ENCODE measurements around the gene MAEA. TPM values are rescaled to one million over a fixed set of nuclear protein-coding genes. Genes with fewer than 3 reads are reported as not detected.

Gene MAEA
- total RNA-seq, 1 donor from 2014 or later: 74.0 TPM

DNA sequence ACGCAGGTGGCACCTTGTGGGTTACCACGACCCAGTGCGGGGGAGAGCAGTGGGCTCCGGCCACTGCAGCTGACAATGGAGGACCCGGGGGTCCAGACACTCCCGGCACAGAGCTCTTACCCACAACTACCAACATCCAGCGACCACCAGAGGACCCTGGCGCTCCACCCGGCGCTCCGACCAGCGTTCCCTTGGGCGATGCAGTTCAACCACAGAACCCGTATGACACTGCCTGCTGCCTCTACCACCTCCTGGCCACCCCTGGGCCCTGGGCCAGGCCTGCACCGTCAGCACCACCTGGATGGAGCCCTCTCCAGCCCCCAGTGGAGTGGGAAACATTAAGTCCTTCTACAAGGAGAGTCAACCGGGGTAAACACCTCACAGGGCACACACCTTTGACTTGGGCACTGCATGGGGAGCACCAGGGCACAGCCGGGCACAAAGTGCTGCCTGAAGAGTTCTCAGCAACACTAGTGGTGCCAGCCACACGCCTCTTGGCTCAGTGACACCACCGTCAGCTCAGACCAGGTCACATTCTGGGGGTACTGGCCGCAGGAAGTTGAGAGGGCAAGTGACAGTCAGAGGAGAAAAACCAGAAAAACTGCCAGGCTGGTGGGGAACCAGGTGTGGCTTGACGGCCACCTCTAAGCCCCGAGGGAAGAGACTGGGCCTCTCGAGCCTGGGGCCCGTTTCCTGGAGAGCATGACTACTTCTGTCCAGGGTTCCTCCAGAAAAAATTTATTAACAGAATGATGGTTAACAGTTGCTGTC is 43.4 kb upstream of the MAEA start:
- Mint-ChIP-seq H3K9me3 (no peaks in the 10 kb centered on the region), H3K4me1 (peaks cover 29% of the 10 kb centered on the region), H3K36me3 (ENCODE audit: low read depth) (peaks cover 15% of the 10 kb centered on the region), H3K27me3 (ENCODE audit: low read depth) (no peaks in the 10 kb centered on the region), H3K27ac (ENCODE audit: unreplicated experiment) (no peak overlapping the region), H3K4me3 (peak overlapping the region; percentile 85)
- TF ChIP-seq, protein P1, sequence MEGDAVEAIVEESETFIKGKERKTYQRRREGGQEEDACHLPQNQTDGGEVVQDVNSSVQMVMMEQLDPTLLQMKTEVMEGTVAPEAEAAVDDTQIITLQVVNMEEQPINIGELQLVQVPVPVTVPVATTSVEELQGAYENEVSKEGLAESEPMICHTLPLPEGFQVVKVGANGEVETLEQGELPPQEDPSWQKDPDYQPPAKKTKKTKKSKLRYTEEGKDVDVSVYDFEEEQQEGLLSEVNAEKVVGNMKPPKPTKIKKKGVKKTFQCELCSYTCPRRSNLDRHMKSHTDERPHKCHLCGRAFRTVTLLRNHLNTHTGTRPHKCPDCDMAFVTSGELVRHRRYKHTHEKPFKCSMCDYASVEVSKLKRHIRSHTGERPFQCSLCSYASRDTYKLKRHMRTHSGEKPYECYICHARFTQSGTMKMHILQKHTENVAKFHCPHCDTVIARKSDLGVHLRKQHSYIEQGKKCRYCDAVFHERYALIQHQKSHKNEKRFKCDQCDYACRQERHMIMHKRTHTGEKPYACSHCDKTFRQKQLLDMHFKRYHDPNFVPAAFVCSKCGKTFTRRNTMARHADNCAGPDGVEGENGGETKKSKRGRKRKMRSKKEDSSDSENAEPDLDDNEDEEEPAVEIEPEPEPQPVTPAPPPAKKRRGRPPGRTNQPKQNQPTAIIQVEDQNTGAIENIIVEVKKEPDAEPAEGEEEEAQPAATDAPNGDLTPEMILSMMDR (conservative IDR thresholded peaks at IDR 0.05): no peak
- DNase-seq (ENCODE audit: low read depth, low spot score): no peak

GRCh38 chr4:1246901-1247863 is 42.5 kb upstream of the MAEA start:
- peaks cover 29% of the 10 kb centered on the region for H3K4me1 Mint-ChIP-seq
- peak overlapping the region; percentile 85 for H3K4me3 Mint-ChIP-seq
- no peak for DNase-seq (ENCODE audit: low read depth, low spot score)
- peak overlapping the region; percentile 27 for H3K27ac Mint-ChIP-seq (ENCODE audit: unreplicated experiment)
- no peaks in the 10 kb centered on the region for H3K9me3 Mint-ChIP-seq
- H3K36me3 Mint-ChIP-seq (ENCODE audit: low read depth): peaks cover 23% of the 10 kb centered on the region
- TF ChIP-seq, protein P1 (conservative IDR thresholded peaks at IDR 0.05): no peak
- no peaks in the 10 kb centered on the region for H3K27me3 Mint-ChIP-seq (ENCODE audit: low read depth)

GRCh38 chr4:1247864-1248244 is 41.8 kb upstream of the MAEA start:
- peaks cover 29% of the 10 kb centered on the region for H3K4me1 Mint-ChIP-seq
- DNase-seq (ENCODE audit: low read depth, low spot score): no peak

GRCh38 chr4:1248245-1249147 is 41.2 kb upstream of the MAEA start, which contains the start of gene CTBP1:
TSS of gene CTBP1 (minus strand) at chr4:1249130. CDS start at chr4:1241331, 7,799 bp downstream.
- DNase-seq (ENCODE audit: low read depth, low spot score): peak; percentile 73
- peaks cover 33% of the 10 kb centered on the region for H3K36me3 Mint-ChIP-seq (ENCODE audit: low read depth)
- peak within 1 kb of the TSS; percentile 88 for H3K4me3 Mint-ChIP-seq
- peaks cover 28% of the 10 kb centered on the region for H3K4me1 Mint-ChIP-seq
- H3K27ac Mint-ChIP-seq (ENCODE audit: unreplicated experiment): no peak within 1 kb of the TSS
- no peaks in the 10 kb centered on the region for H3K27me3 Mint-ChIP-seq (ENCODE audit: low read depth)
- H3K9me3 Mint-ChIP-seq: peaks cover 7% of the 10 kb centered on the region
- TF ChIP-seq, protein P1 (conservative IDR thresholded peaks at IDR 0.05): no peak

More at GRCh38 chr4:1247864-1248244, 41.8 kb upstream of the MAEA start:
- no peaks in the 10 kb centered on the region for H3K27me3 Mint-ChIP-seq (ENCODE audit: low read depth)
- no peak overlapping the region for H3K27ac Mint-ChIP-seq (ENCODE audit: unreplicated experiment)
- peak overlapping the region; percentile 85 for H3K4me3 Mint-ChIP-seq
- H3K9me3 Mint-ChIP-seq: peaks cover 5% of the 10 kb centered on the region
- TF ChIP-seq, protein P1 (conservative IDR thresholded peaks at IDR 0.05): no peak
- H3K36me3 Mint-ChIP-seq (ENCODE audit: low read depth): peaks cover 27% of the 10 kb centered on the region

All from neural crest cell (in vitro differentiated cells).